Stimulated activated CD4-positive, alpha-beta T cell treated with anti-CD3 and anti-CD28 coated beads, Interleukin-2, amount 100 ng/mL, for 48 hours (primary cell): ENCODE results near the gene SRSF8.
"Not testable (repeated sequence)": the region's sequence is repeated elsewhere in the genome, so short reads cannot be mapped to it uniquely, and the experiment has no call there.

ENCODE experiments used
- DNase-seq, 2 donors: peaks; one replicate each; pipeline ENCODE4 v3.0.0-alpha.2; 2020

The SRSF8 gene

GRCh38 chr11:95098826-95099225, 32.1 kb downstream of the SRSF8 start:
- no peak for DNase-seq

GRCh38 chr11:95100191-95100648, 33.5 kb downstream of the SRSF8 start:
- no peak for DNase-seq

GRCh38 chr11:95100856-95101507, 34.3 kb downstream of the SRSF8 start:
- DNase-seq: no peak

GRCh38 chr11:95101935-95102334, 35.2 kb downstream of the SRSF8 start:
- DNase-seq: no peak

GRCh38 chr11:95102733-95103132, 36.0 kb downstream of the SRSF8 start:
- DNase-seq: no peak

GRCh38 chr11:95103701-95104100, 37.0 kb downstream of the SRSF8 start:
- no peak for DNase-seq

- no peak for DNase-seq
These were observed 37.6 kb downstream of the SRSF8 start for GRCh38 chr11:95104121-95104830.

- DNase-seq: no peak
These were observed 38.1 kb downstream of the SRSF8 start for GRCh38 chr11:95104856-95105255.

- no peak for DNase-seq
These were observed 41.5 kb downstream of the SRSF8 start for GRCh38 chr11:95108159-95108611.

GRCh38 chr11:95108671-95109551, 42.2 kb downstream of the SRSF8 start:
- no peak for DNase-seq

GRCh38 chr11:95111471-95111870, 44.8 kb downstream of the SRSF8 start:
- not testable (repeated sequence) for DNase-seq

GRCh38 chr11:95111923-95112540, 45.3 kb downstream of the SRSF8 start:
- DNase-seq: no peak

GRCh38 chr11:95115597-95115996, 48.9 kb downstream of the SRSF8 start:
- no peak for DNase-seq

- no peak for DNase-seq
These were observed 52.8 kb downstream of the SRSF8 start for GRCh38 chr11:95119361-95120060.
